ENCODE results near the gene BHLHA9.
A peak's percentile ranks its signal among the peaks of the same experiment; 100 is the strongest.
"Not testable (repeated sequence)": the region's sequence is repeated elsewhere in the genome, so short reads cannot be mapped to it uniquely, and the experiment has no call there.

The BHLHA9 gene

DNA sequence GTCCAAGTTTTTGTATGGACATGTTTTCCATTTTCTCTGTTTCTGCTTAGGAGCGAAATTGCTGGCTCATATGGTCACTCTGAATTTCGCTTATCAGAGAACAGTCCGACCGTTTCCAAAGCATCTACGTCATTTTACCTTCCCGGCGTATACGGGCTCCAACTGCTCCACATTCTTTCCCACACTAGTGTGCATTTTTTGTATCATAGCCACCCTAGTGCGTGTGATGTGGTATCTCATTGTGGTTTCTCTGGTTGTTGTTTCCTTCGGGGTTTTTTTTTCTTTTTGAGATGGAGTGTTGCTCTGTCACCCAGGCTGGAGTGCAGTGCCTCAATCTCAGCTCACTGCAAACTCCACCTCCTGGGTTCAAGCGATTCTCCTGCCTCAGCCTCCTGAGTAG, 31.0 kb upstream of the BHLHA9 start:
- H3K4me3 ChIP-seq: no peak overlapping the region
- H3K27ac ChIP-seq: no peak overlapping the region
- no peaks in the 10 kb centered on the region for H3K36me3 ChIP-seq (ENCODE audit: insufficient read depth, low read length)
- H3K9ac ChIP-seq (ENCODE audit: insufficient read length): no peak overlapping the region
- DNase-seq (ENCODE audit: low read depth, low spot score): no peak
- TF ChIP-seq FOXP2 (optimal IDR thresholded peaks at IDR 0.05; ENCODE audit: control extremely low read depth, extremely low read length, insufficient read depth) (no peak), POLR2AphosphoS5 (IDR thresholded peaks at IDR 0.05; ENCODE audit: borderline replicate concordance, low read depth, low read length) (no peak), EZH2 (IDR thresholded peaks at IDR 0.05) (no peak)
- H3K9me3 ChIP-seq (ENCODE audit: low read depth, low read length): no peaks in the 10 kb centered on the region

DNA sequence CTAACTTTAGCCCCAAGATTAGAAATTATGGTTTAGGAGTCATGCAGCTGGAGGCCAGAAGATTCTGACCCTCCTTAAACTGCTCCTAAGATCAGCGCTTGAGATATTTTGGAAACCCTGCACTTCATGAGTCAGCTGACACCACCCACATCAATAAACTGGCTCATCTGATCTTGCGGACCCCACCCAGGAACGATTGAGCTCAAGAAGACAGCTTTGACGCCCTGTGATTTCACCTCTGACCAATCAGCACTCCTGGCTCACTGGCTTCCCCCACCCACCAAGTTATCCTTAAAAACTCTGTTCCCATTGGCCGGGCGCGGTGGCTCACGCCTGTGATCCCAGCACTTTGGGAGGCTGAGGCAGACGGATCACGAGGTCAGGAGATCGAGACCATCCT, 29.8 kb upstream of the BHLHA9 start:
- not testable (repeated sequence) for H3K27ac ChIP-seq; DNase-seq (ENCODE audit: low read depth, low spot score); H3K4me3 ChIP-seq; H3K9me3 ChIP-seq (ENCODE audit: low read depth, low read length); H3K36me3 ChIP-seq (ENCODE audit: insufficient read depth, low read length); H3K9ac ChIP-seq (ENCODE audit: insufficient read length)

DNA sequence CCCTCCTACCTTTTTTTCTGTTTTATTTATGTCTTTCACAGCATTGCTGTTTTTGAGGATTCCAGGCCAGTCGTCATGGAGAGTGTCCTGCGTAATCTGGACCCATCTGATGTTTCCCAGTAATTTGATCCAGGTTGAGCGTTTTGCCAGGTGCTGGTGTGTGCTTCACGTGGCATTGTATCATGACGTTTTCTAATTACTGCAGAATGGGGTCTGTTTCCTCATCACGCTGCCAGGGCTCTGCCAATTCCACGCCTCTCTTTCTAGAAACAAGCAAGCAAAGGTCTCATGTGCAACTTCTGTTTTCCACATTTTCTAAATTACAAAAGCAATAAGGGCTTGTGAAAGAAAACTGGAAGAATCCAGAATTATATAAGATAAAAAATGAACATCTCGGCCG, 28.3 kb upstream of the BHLHA9 start:
- no peaks in the 10 kb centered on the region for H3K9me3 ChIP-seq (ENCODE audit: low read depth, low read length)
- DNase-seq (ENCODE audit: low read depth, low spot score): no peak

DNA sequence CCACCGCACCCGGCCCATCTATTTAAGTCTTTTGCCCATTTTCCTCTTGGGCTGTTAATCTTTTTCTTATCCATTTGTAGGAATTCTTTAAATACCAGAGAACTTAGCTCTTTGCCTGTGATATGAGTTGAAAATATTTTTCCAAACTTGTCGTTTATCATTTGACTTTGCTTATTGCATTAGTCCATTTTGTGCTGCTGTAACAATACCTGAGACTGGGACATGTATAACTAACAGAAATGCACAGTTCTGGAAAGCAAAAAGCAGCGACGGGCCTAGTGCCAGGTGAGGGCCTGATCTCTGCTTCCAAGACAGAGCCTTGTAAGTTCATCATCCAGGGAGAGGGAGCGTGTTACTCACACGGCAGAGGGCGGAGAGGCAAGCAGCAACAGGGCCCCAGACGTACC, 25.6 kb upstream of the BHLHA9 start:
- no peak overlapping the region for H3K27ac ChIP-seq
- no peaks in the 10 kb centered on the region for H3K9me3 ChIP-seq (ENCODE audit: low read depth, low read length)
- H3K9ac ChIP-seq (ENCODE audit: insufficient read length): no peak overlapping the region
- no peak for DNase-seq (ENCODE audit: low read depth, low spot score)
- H3K36me3 ChIP-seq (ENCODE audit: insufficient read depth, low read length): no peaks in the 10 kb centered on the region
- H3K4me3 ChIP-seq: no peak overlapping the region
- TF ChIP-seq FOXP2 (optimal IDR thresholded peaks at IDR 0.05; ENCODE audit: control extremely low read depth, extremely low read length, insufficient read depth) (no peak), POLR2AphosphoS5 (IDR thresholded peaks at IDR 0.05; ENCODE audit: borderline replicate concordance, low read depth, low read length) (no peak), EZH2 (IDR thresholded peaks at IDR 0.05) (no peak)

More for the DNA sequence above, 28.3 kb upstream of the BHLHA9 start:
- Histone ChIP-seq H3K36me3 (ENCODE audit: insufficient read depth, low read length) (no peaks in the 10 kb centered on the region), H3K4me3 (no peak overlapping the region), H3K9ac (ENCODE audit: insufficient read length) (no peak overlapping the region), H3K27ac (no peak overlapping the region)
- TF ChIP-seq EZH2 (IDR thresholded peaks at IDR 0.05): no peak
- no peak for TF ChIP-seq FOXP2 (optimal IDR thresholded peaks at IDR 0.05; ENCODE audit: control extremely low read depth, extremely low read length, insufficient read depth)
- TF ChIP-seq POLR2AphosphoS5 (IDR thresholded peaks at IDR 0.05; ENCODE audit: borderline replicate concordance, low read depth, low read length): no peak

DNA sequence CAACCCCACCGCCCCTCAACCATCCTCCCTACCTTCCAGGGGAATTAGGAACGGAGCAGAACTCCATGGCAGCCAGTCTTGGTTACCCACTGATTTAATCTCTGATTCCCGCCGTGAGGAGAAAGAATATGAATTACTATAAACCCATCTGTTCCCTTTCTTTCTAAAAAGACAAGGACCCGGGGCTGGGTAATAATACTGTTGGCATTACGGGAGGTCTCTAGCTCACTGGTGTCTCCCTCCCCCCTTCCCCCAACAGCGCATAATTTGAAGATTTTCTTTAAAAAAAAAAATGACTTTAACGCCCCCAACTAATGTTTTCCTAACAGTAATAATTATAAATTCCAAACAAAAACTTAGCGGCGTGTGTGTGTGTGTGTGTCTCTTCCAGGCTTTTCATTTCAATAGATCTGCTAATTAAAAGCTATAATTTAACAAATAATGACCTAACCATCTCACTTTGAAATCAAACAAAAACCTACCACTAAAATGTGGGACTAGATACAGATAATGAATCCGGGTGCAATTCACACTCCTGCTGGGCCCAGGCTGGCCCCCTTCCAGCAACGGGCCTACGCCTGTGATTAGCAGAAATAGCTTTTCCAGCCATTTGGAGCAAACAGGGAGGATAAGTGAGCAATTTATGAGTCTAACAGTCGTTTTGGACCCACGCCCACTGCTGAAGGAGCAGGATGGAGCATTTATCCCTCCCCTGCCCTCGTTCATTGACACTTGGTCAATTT, 18.2 kb upstream of the BHLHA9 start:
- Histone ChIP-seq H3K27ac (peak overlapping the region; percentile 97), H3K36me3 (ENCODE audit: insufficient read depth, low read length) (no peaks in the 10 kb centered on the region), H3K4me3 (peak overlapping the region; percentile 65), H3K9ac (ENCODE audit: insufficient read length) (peak overlapping the region; percentile 66), H3K9me3 (ENCODE audit: low read depth, low read length) (no peaks in the 10 kb centered on the region)
- no peak for TF ChIP-seq EZH2 (IDR thresholded peaks at IDR 0.05)
- TF ChIP-seq POLR2AphosphoS5 (IDR thresholded peaks at IDR 0.05; ENCODE audit: borderline replicate concordance, low read depth, low read length): 0 out of 2 replicates have a peak, but pooled peaks have one; percentile 29
- DNase-seq (ENCODE audit: low read depth, low spot score): no peak

DNA sequence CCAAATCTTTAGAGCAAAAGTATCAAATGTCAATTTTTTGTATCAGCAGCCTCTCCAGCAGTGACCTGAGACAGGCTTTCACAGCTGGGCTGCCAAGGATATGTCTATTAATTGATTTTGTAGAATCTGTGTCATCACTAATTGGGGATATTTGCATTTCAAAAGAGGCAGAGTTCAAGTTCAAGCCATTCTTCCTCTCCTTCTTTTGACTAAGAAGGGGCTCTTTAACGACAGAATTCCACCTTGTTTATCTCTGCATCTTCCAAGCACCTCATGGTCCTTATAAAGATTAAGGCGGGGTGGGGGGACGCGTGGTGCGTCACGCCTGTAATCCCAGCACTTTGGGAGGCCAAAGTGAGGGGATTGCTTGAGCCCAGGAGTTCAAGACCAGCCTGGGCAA, 15.2 kb upstream of the BHLHA9 start:
- Histone ChIP-seq H3K27ac (no peak overlapping the region), H3K9ac (ENCODE audit: insufficient read length) (no peak overlapping the region), H3K9me3 (ENCODE audit: low read depth, low read length) (no peaks in the 10 kb centered on the region), H3K4me3 (no peak overlapping the region), H3K36me3 (ENCODE audit: insufficient read depth, low read length) (no peaks in the 10 kb centered on the region)
- no peak for DNase-seq (ENCODE audit: low read depth, low spot score)
- no peak for TF ChIP-seq POLR2AphosphoS5 (IDR thresholded peaks at IDR 0.05; ENCODE audit: borderline replicate concordance, low read depth, low read length)
- TF ChIP-seq FOXP2 (optimal IDR thresholded peaks at IDR 0.05; ENCODE audit: control extremely low read depth, extremely low read length, insufficient read depth): no peak
- no peak for TF ChIP-seq EZH2 (IDR thresholded peaks at IDR 0.05)

DNA sequence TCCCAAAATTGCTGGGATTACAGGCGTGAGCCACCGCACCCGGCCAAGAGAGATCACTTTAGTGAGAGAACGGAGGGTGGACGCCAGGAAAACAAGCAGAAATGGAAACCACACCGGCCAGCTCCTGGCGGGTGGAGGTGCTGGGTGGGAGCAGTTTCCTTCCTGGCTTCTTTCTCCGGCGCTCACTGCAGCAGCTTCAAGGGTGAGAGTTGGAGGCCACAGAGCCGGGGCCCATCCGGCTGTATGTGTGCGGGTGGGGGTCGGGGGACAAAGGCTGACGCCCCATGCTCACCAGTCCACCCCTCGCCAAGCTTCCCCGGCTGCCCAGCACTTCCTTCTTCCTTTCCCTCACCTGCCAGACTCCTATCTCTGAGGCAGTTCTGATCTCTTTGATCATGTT, 13.5 kb upstream of the BHLHA9 start:
- TF ChIP-seq FOXP2 (optimal IDR thresholded peaks at IDR 0.05; ENCODE audit: control extremely low read depth, extremely low read length, insufficient read depth) (no peak), POLR2AphosphoS5 (IDR thresholded peaks at IDR 0.05; ENCODE audit: borderline replicate concordance, low read depth, low read length) (no peak), EZH2 (IDR thresholded peaks at IDR 0.05) (no peak)
- no peak overlapping the region for H3K27ac ChIP-seq
- H3K4me3 ChIP-seq: no peak overlapping the region
- H3K9me3 ChIP-seq (ENCODE audit: low read depth, low read length): no peaks in the 10 kb centered on the region
- DNase-seq (ENCODE audit: low read depth, low spot score): no peak
- H3K9ac ChIP-seq (ENCODE audit: insufficient read length): no peak overlapping the region
- H3K36me3 ChIP-seq (ENCODE audit: insufficient read depth, low read length): no peaks in the 10 kb centered on the region

DNA sequence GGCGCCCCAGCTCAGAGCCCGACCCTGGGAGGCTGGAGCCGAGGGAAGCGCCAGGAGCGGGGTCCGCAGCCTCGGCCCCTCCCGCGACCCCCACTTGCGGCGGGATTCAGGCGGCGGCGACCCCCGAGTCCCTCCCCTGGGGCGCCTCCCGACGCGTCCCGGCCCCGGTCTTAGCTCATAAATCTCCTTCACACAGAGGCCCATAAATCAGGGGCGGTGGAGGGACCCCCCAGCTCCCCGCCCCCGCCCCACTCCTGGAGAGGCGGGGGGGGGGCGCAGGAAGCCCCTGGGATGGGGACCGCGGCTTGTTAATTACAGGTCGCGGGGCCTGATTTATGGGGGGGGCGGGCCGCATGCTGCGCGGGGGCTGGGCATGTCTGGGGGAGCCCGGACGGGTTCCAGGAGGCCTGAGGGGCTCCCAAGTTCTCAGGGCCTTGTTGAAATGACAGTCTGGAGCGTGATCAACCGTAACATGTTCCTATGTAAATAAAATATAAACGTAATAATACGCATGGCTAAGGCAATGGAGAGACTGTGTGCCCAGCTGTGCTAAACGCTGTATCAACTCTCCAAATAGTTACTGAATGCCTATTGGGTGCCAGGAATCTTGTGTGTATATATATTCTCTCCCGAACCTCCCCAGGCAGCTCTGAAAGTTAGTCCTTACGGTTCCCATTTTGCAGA, 10.0 kb upstream of the BHLHA9 start:
- Histone ChIP-seq H3K36me3 (ENCODE audit: insufficient read depth, low read length) (no peaks in the 10 kb centered on the region), H3K4me3 (peak overlapping the region; percentile 80), H3K9ac (ENCODE audit: insufficient read length) (peak overlapping the region; percentile 45), H3K27ac (no peak overlapping the region), H3K9me3 (ENCODE audit: low read depth, low read length) (no peaks in the 10 kb centered on the region)
- DNase-seq (ENCODE audit: low read depth, low spot score): no peak
- TF ChIP-seq EZH2 (IDR thresholded peaks at IDR 0.05) (no peak), POLR2AphosphoS5 (IDR thresholded peaks at IDR 0.05; ENCODE audit: borderline replicate concordance, low read depth, low read length) (no peak), FOXP2 (optimal IDR thresholded peaks at IDR 0.05; ENCODE audit: control extremely low read depth, extremely low read length, insufficient read depth) (no peak)

DNA sequence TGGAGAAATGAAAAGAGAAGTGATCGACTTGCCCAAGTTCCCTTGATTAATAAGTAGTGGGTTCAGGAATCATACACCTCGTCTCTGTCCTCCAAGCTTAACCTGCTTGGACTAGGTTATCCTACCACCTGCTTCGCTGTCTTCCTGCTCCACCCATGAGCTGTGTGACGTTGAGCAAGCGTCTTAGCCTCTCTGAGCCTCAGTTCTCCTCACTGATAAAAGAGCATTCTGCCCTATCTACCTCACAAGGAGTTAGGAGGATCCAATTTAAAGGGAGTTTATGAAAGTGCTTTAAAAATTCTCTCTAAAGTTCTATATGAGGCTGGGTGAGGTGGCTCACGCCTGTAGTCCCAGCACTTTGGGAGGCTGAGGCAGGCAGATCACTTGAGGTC, 9.5 kb upstream of the BHLHA9 start:
- no peak for DNase-seq (ENCODE audit: low read depth, low spot score)
- Histone ChIP-seq H3K4me3 (no peak overlapping the region), H3K36me3 (ENCODE audit: insufficient read depth, low read length) (no peaks in the 10 kb centered on the region), H3K27ac (no peak overlapping the region), H3K9me3 (ENCODE audit: low read depth, low read length) (no peaks in the 10 kb centered on the region), H3K9ac (ENCODE audit: insufficient read length) (no peak overlapping the region)
- TF ChIP-seq EZH2 (IDR thresholded peaks at IDR 0.05): no peak
- TF ChIP-seq FOXP2 (optimal IDR thresholded peaks at IDR 0.05; ENCODE audit: control extremely low read depth, extremely low read length, insufficient read depth): no peak
- no peak for TF ChIP-seq POLR2AphosphoS5 (IDR thresholded peaks at IDR 0.05; ENCODE audit: borderline replicate concordance, low read depth, low read length)

Measured in SK-N-MC (cell line).